Dedifferentiated amniotic fluid mesenchymal stem cell (primary cell): ENCODE data around the gene MAP7D2.
"Not testable (repeated sequence)": the region's sequence is repeated elsewhere in the genome, so short reads cannot be mapped to it uniquely, and the experiment has no call there.

Experiments used
- DNase-seq: peaks from one replicate; pipeline ENCODE4 v3.0.0-alpha.2; 2016; ENCODE audit errors: extremely low spot score

Gene MAP7D2

GRCh38 chrX:20116577-20117240, at the start of gene MAP7D2:
TSS of gene MAP7D2 (minus strand) at chrX:20116907. CDS start at chrX:20116879, 28 bp downstream.
- no peak for DNase-seq

GRCh38 chrX:20162516-20162915, 45.8 kb upstream of the MAP7D2 start:
- DNase-seq: not testable (repeated sequence)

GRCh38 chrX:20159797-20160385, 43.2 kb upstream of the MAP7D2 start:
- DNase-seq: no peak

GRCh38 chrX:20151689-20152088, 35.0 kb upstream of the MAP7D2 start:
- DNase-seq: no peak

- no peak for DNase-seq
These were observed 32.6 kb upstream of the MAP7D2 start for GRCh38 chrX:20149326-20149725.

- no peak for DNase-seq
These were observed 30.9 kb upstream of the MAP7D2 start for GRCh38 chrX:20147561-20147960.

GRCh38 chrX:20144491-20144890, 27.8 kb upstream of the MAP7D2 start:
- no peak for DNase-seq

- DNase-seq: no peak
These were observed 26.9 kb upstream of the MAP7D2 start for GRCh38 chrX:20143561-20143960.

GRCh38 chrX:20143111-20143510, 26.4 kb upstream of the MAP7D2 start:
- no peak for DNase-seq

- DNase-seq: peak; percentile 99
These were observed 24.8 kb upstream of the MAP7D2 start, which contains the start of gene EIF1AX for GRCh38 chrX:20141281-20142220. TSS of gene EIF1AX (minus strand) at chrX:20141838. CDS start at chrX:20141640, 198 bp downstream.

GRCh38 chrX:20140420-20140819, 23.7 kb upstream of the MAP7D2 start:
- no peak for DNase-seq

GRCh38 chrX:20139966-20140365, 23.3 kb upstream of the MAP7D2 start:
- peak; percentile 26 for DNase-seq

- no peak for DNase-seq
These were observed 19.2 kb upstream of the MAP7D2 start for GRCh38 chrX:20135944-20136343.

GRCh38 chrX:20132666-20133065, 16.0 kb upstream of the MAP7D2 start:
- DNase-seq: no peak

- DNase-seq: peak; percentile 64
These were observed 13.7 kb upstream of the MAP7D2 start for GRCh38 chrX:20130357-20130756.

- no peak for DNase-seq
These were observed 12.8 kb upstream of the MAP7D2 start for GRCh38 chrX:20129547-20129946.

GRCh38 chrX:20128670-20129069, 12.0 kb upstream of the MAP7D2 start:
- no peak for DNase-seq

- not testable (repeated sequence) for DNase-seq
These were observed 10.7 kb upstream of the MAP7D2 start for GRCh38 chrX:20127440-20127839.

GRCh38 chrX:20126833-20127232, 10.1 kb upstream of the MAP7D2 start:
- DNase-seq: not testable (repeated sequence)

- no peak for DNase-seq
These were observed 8.3 kb upstream of the MAP7D2 start for GRCh38 chrX:20124964-20125363.

- no peak for DNase-seq
These were observed 1.5 kb upstream of the MAP7D2 start for GRCh38 chrX:20118065-20118824.
